GM12872 (cell line): ENCODE results near the gene EVA1B.

Source experiments
- TF ChIP-seq, protein P1 (sequence below): IDR thresholded peaks from 3 replicates; pipeline ENCODE4 v1.5.1; 2011; ENCODE audit warnings: low read depth, mild to moderate bottlenecking, low read length, moderate library complexity; ENCODE audit not compliant: insufficient read depth

Gene EVA1B

DNA sequence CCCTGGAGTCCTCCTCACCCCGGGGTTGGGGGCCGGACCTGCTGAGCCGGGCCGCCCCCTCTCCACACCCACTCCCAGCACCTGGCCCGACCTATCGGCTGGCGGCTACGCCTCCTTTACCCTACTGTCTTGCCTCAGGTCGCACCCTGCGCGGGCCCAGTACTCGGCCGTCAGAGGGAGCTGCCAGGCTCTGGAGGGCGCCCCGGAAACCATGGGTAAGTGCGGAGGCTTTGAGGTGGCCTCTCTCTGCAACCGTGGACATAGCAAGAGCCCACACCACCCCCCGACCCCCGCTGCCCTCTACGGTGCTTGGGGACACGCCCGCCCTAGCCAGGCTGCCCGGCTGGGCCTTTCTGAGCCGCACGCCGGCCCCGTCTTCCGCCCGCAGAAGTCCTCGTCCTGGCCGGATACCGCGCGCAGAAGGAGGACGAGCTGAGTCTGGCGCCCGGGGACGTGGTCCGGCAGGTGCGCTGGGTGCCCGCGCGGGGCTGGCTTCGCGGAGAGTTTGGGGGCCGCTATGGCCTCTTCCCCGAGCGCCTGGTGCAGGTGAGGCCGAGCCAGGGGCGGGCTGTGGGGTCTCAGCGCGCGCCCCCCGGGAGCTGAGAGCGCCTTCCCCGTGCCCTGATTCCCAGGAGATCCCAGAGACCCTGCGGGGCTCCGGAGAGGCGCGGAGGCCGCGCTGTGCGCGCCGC is 17.1 kb downstream of the EVA1B start, which contains the start of gene SH3D21:
TSS of gene SH3D21 (plus strand) at position 159 of the 692 bp plus-strand sequence. CDS start at position 212, 53 bp downstream.
- TF ChIP-seq, protein P1, sequence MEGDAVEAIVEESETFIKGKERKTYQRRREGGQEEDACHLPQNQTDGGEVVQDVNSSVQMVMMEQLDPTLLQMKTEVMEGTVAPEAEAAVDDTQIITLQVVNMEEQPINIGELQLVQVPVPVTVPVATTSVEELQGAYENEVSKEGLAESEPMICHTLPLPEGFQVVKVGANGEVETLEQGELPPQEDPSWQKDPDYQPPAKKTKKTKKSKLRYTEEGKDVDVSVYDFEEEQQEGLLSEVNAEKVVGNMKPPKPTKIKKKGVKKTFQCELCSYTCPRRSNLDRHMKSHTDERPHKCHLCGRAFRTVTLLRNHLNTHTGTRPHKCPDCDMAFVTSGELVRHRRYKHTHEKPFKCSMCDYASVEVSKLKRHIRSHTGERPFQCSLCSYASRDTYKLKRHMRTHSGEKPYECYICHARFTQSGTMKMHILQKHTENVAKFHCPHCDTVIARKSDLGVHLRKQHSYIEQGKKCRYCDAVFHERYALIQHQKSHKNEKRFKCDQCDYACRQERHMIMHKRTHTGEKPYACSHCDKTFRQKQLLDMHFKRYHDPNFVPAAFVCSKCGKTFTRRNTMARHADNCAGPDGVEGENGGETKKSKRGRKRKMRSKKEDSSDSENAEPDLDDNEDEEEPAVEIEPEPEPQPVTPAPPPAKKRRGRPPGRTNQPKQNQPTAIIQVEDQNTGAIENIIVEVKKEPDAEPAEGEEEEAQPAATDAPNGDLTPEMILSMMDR, result no peak

DNA sequence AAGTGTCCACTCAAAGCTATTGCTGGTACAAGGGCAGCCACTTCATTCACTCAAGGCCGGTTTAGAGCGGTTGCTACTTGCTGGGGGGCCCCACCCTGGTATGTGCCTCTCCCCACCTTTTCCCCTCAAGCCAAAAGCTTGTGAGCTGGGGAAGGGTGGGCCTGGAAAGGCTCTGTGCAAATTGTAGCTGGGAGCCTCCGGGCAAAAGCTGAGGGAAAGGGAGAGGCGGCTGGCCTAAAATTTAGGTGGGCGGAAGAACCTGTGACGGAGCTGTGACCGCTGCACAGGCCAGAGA is 17.6 kb downstream of the EVA1B start:
- TF ChIP-seq, protein P1, result no peak

DNA sequence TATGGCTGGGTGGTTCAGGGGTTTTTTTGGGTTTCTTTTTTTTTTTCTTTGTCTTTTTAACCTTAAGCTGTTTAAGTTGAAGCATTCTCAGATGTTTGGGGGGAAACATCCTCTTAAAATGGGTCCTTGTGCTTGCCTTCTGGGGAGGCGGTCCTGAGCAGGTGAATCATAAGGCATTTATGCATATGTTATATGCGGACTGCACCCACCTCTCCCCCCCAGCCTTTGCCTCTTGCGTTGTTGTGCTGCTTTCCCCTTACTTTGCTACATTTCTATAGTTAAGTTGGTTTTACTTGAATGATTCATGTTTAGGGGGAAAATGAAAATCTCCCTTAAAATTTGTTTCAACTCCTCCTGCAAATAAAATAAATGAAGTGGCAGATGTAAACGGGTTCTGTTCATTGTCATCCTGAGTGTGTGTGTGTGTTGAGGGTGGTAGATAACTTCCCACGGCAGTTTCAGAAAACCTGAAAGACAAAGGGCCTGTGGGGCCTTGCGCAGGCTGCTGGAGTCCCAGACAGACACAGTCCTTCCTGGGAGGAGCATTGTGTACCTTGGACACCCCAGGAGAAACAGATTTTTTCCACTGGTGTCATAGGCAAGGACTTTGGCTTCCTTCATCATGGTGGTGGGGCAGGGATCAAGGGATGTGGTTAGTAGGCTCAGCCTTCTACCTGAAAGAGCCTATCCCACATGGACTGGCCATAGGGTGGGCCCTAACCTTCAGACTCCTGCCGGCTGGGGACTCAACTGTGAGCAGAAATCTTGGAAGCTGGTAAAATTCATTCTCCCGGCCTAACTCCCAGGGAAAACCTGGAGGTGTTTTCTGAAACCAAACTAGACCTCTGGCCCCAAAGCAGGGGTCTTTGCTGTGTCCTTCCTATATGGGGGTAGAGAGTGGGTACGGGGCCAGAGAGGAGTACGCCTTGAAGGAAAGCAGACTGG is 18.2 kb downstream of the EVA1B start:
- TF ChIP-seq, protein P1, result no peak

DNA sequence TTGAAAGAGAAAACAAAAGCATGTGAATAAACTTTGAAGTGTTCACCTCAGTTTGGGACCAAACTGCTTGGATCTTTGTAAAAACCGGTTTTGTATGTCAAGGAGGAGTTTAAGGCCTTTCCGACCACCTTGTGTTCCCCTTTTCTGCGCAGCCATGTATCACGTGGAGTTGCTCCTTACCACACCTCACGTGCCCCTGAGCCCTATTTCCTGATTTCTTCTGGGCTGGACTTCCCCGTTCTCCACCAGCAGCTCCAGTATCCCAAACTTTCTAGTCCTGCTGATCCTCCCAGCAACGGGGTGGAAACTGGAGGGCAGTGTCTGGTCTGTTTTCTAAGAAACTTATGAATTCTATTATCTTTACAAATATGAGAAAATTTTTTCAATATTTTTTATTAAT is 18.9 kb downstream of the EVA1B start:
- TF ChIP-seq, protein P1, result no peak

DNA sequence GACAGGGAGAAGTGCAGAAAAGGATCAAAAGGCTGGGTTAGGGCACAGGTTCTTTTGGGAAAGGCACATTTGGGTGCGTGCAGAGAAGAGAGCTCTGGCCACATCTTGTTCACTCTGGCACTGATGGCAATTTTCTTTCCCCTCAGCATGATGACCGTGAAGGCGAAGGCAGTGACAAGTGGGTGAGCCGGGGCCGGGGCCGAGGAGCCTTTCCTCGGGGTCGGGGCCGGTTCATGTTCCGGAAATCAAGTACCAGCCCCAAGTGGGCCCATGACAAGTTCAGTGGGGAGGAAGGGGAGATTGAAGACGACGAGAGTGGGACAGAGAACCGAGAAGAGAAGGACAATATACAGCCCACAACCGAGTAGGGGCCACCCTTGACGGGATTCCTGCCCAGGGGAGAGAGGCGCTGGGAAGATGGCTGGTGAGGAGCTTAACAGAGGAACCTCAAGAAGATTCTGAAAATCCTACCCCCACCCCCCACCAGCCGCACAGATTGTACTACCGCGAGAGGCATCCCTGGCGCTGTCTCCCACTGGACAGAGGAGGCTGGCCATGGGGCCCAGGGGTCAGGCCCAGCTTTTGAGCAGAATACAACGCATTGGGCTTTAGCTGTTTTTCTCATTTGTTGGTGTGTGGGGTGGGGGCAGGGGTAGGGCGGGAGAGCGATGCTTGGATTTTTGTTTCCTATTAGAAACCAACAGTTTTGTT is 19.6 kb downstream of the EVA1B start:
- TF ChIP-seq, protein P1, result no peak

DNA sequence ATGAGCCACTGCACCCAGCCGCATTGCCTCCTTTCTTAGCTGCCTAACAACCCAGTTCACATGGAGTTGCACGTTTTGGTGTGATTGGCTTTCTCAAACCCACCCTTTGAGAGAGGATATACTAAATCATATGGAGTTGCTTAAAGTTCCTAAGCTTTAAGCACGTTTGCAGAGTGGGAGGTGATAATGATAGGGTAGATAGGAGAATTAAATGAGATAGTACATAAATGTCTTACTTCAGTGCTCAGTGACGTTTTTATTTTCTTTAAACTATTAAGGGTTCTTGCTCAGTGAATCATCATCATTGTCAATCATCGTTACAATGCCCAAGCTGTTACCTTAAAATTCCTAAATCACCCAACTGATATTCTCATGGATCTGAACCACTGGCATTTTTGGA is 20.2 kb downstream of the EVA1B start:
- TF ChIP-seq, protein P1, result no peak

DNA sequence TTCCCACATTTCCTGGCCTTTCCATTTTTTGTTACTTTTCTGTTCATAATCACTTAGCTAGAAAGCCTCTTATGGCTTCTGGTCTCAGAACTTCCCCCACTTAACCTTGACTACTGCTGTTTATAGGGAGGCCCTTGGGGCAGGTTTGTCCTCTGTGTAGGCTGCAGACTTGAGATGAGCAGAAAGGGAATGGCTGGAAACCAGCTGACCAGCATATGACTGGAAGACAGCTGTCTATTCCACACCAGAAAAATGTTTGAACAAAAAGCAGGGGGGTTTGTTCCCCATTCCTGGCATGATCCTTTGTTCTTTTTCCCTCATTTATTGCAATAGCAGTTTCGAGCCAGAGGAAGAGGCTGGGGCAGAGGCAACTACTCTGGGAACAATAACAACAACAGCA is 22.2 kb downstream of the EVA1B start:
- TF ChIP-seq, protein P1, result no peak
